ENCODE data around the gene PLXNA4. TPM values are rescaled to one million over a fixed set of nuclear protein-coding genes. Genes with fewer than 3 reads are reported as not detected.

The PLXNA4 gene
- total and polyA plus RNA-seq, 8 donors, result 1.9 to 6.6 (median 3.4) TPM

- Histone ChIP-seq H3K36me3 (no peaks in the 10 kb centered on the region), H3K4me3 (no peak overlapping the region), H3K27me3 (peaks cover 0 to 1% of the 10 kb centered on the region in 2 donors), H3K9me3 (no peaks in the 10 kb centered on the region), H3K27ac (no peak overlapping the region), H3K4me1 (no peaks in the 10 kb centered on the region)
- ATAC-seq, result no peak
- no peak for TF ChIP-seq CTCF (IDR thresholded peaks at IDR 0.05)
- no peak for DNase-seq
- intact Hi-C loops (cut with DNase I), result no loop called here
Measured at GRCh38 chr7:132081686-132082085, 494.6 kb downstream of the PLXNA4 start.

- H3K9me3 ChIP-seq, result no peaks in the 10 kb centered on the region
- DNase-seq (no peak), ATAC-seq (peak; percentile 18)
- peaks cover 0 to 7% of the 10 kb centered on the region in 2 donors for H3K27me3 ChIP-seq
- no peak for TF ChIP-seq CTCF (IDR thresholded peaks at IDR 0.05)
- intact Hi-C loops (cut with DNase I), result no loop called here
- no peaks in the 10 kb centered on the region for H3K4me1 ChIP-seq
- H3K27ac ChIP-seq, result no peak overlapping the region
- no peaks in the 10 kb centered on the region for H3K36me3 ChIP-seq
- no peak overlapping the region for H3K4me3 ChIP-seq
Measured at GRCh38 chr7:132080967-132081668, 495.2 kb downstream of the PLXNA4 start.

- H3K27ac ChIP-seq, result no peak overlapping the region
- no peaks in the 10 kb centered on the region for H3K4me1 ChIP-seq
- no peak for TF ChIP-seq CTCF (IDR thresholded peaks at IDR 0.05)
- no peak for DNase-seq
- no peaks in the 10 kb centered on the region for H3K9me3 ChIP-seq
- no peak overlapping the region for H3K4me3 ChIP-seq
- no peaks in the 10 kb centered on the region for H3K36me3 ChIP-seq
- peaks cover 0 to 13% of the 10 kb centered on the region in 2 donors for H3K27me3 ChIP-seq
- intact Hi-C loops (cut with DNase I), result no loop called here
- ATAC-seq, result peak; percentile 10
Measured at GRCh38 chr7:132080467-132080866, 495.8 kb downstream of the PLXNA4 start.

- Histone ChIP-seq H3K36me3 (no peaks in the 10 kb centered on the region), H3K27ac (no peak overlapping the region), H3K4me1 (no peaks in the 10 kb centered on the region), H3K9me3 (no peaks in the 10 kb centered on the region), H3K4me3 (no peak overlapping the region), H3K27me3 (peaks cover 0 to 16% of the 10 kb centered on the region in 2 donors)
- intact Hi-C loops (cut with DNase I), result no loop called here
- DNase-seq, result peak in 2 of 4 donors; percentile 71 to 85
- TF ChIP-seq CTCF (IDR thresholded peaks at IDR 0.05), result no peak
- no peak for ATAC-seq
Measured at GRCh38 chr7:132078891-132079735, 497.2 kb downstream of the PLXNA4 start.
